PC-3 (cell line): ENCODE results near the gene TMEM45B. TPM values are rescaled to one million over a fixed set of nuclear protein-coding genes. Genes with fewer than 3 reads are reported as not detected.

Experiments used
- ATAC-seq: fragments of 200-7000 bp; cut with Tn5 transposase; 2 replicates; pipeline ENCODE4 v1.9.1; 2020; ENCODE audit warnings: mild to moderate bottlenecking, moderate library complexity
- BruUV-seq: library from RNA; stranded (reverse); fragments of 400-500 nt; replicated peaks from 2 replicates; lab custom pipeline; 2021; lab: Mats Ljungman, UMichigan
- CTCF ChIA-PET: fragments of 300-600 bp; sonication (Branson Sonifier 250); formaldehyde crosslinking; loops from one replicate; lab custom pipeline; 2022; ENCODE audit warnings: antibody characterized with exemption; lab: Charles Lee
- POLR2A ChIA-PET: fragments of 300-600 bp; sonication (Branson Sonifier 250); formaldehyde crosslinking; loops from one replicate; lab custom pipeline; 2022; ENCODE audit warnings: antibody characterized with exemption; ENCODE audit not compliant: unreplicated experiment; lab: Charles Lee
- DNase-seq: peaks from one replicate; pipeline ENCODE4 v3.0.0-alpha.2; 2015
- H2AFZ ChIP-seq: fragments of 300-600 bp; sonication (generic); 2 replicates; pipeline ENCODE4 v1.6.0; 2016; ENCODE audit warnings: antibody characterized with exemption, low read length
- H3F3A ChIP-seq: fragments of 300-600 bp; sonication (generic); one replicate; pipeline ENCODE4 v1.6.0; 2017; ENCODE audit warnings: antibody characterized with exemption, low read length, control low read depth, mild to moderate bottlenecking; ENCODE audit not compliant: unreplicated experiment
- H3K27ac ChIP-seq: fragments of 300-600 bp; sonication (generic); 2 replicates; pipeline ENCODE4 v1.5.1; 2016; ENCODE audit warnings: mild to moderate bottlenecking, low read length
- H3K27me3 ChIP-seq: fragments of 300-600 bp; sonication (generic); 2 replicates; pipeline ENCODE4 v1.6.1; 2016; ENCODE audit warnings: low read length, mixed read lengths
- H3K36me3 ChIP-seq: fragments of 300-600 bp; sonication (generic); 2 replicates; pipeline ENCODE4 v1.6.1; 2016; ENCODE audit warnings: low read depth, mixed run types, low read length, mixed read lengths
- H3K4me1 ChIP-seq: fragments of 300-600 bp; sonication (generic); 2 replicates; pipeline ENCODE4 v1.5.1; 2016; ENCODE audit warnings: low read length; ENCODE audit not compliant: insufficient read depth
- H3K4me2 ChIP-seq: fragments of 300-600 bp; sonication (generic); 2 replicates; pipeline ENCODE4 v1.6.0; 2016; ENCODE audit warnings: low read length
- H3K4me3 ChIP-seq: fragments of 300-600 bp; sonication (generic); 2 replicates; pipeline ENCODE4 v1.5.1; 2016; ENCODE audit warnings: mild to moderate bottlenecking, low read length, mixed read lengths
- H3K79me2 ChIP-seq: fragments of 300-600 bp; sonication (generic); 2 replicates; pipeline ENCODE4 v1.6.1; 2017; ENCODE audit warnings: low read length, mixed read lengths
- H3K9ac ChIP-seq: fragments of 300-600 bp; sonication (generic); 2 replicates; pipeline ENCODE4 v1.6.0; 2016; ENCODE audit warnings: mild to moderate bottlenecking, low read length
- H3K9me2 ChIP-seq: fragments of 300-600 bp; sonication (generic); replicated peaks from 2 replicates; pipeline ENCODE4 v1.6.1; 2016; ENCODE audit warnings: mixed run types, low read length, mixed read lengths
- H3K9me3 ChIP-seq: fragments of 300-600 bp; sonication (generic); 2 replicates; pipeline ENCODE4 v1.6.1; 2016; ENCODE audit warnings: low read length, mixed read lengths
- H4K20me1 ChIP-seq: fragments of 300-600 bp; sonication (generic); 2 replicates; pipeline ENCODE4 v1.6.1; 2016; ENCODE audit warnings: low read length, mixed read lengths
- EZH2 ChIP-seq: fragments of 300-600 bp; sonication (generic); IDR thresholded peaks from one replicate; pipeline ENCODE4 v1.6.1; 2017; ENCODE audit warnings: antibody characterized with exemption, mild to moderate bottlenecking, low read length; ENCODE audit not compliant: unreplicated experiment
- EZH2phosphoT487 ChIP-seq: fragments of 300-600 bp; sonication (generic); IDR thresholded peaks from 2 replicates; pipeline ENCODE4 v1.6.1; 2018; ENCODE audit warnings: mild to moderate bottlenecking, antibody characterized with exemption, low read length, borderline replicate concordance
- intact Hi-C: fragments of 100-400 bp; cut with micrococcal nuclease; formaldehyde crosslinking; loops from 2 replicates; pipeline ENCODE4 v1.9.0; 2023
- total RNA-seq: library from RNA; depleted of rRNA; stranded (reverse); fragments of >200 nt; gene quantifications from 2 replicates; pipeline ENCODE4 v1.2.3, GENCODE V29; 2014
- TF ChIP-seq, protein P1 (sequence below): fragments of 300-600 bp; sonication (generic); conservative IDR thresholded peaks from 2 replicates; pipeline ENCODE4 v1.5.1; 2017; ENCODE audit warnings: antibody characterized with exemption, low read depth, mild to moderate bottlenecking, low read length

The TMEM45B gene
- total RNA-seq, 1 experiment from 2014 or later, result 30.4 TPM

DNA sequence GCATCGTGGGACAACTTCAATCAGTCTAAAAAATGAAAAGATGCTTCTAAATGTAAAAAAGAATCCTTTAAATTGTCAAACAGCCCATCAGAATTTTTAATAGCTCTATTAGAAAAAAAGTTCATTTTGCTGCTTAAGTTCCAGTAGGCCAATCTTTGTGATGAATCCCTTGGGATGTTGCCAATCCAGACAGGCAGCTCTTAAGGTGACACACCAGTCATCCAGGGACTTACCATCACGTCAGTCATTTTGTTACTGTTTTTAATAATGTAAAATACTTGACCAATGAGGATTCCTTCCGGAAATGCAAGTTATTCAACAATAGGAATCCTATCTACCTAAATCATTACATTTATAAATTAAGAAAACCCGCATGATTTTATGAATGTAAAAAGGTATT, 47.8 kb upstream of the TMEM45B start:
- intact Hi-C loops, result no loop called here
- Histone ChIP-seq H3K79me2 (no peaks in the 10 kb centered on the region), H3K9me2 (no peaks in the 10 kb centered on the region), H3F3A (no peaks in the 10 kb centered on the region), H4K20me1 (no peaks in the 10 kb centered on the region), H3K9me3 (no peaks in the 10 kb centered on the region), H3K36me3 (no peaks in the 10 kb centered on the region), H3K27ac (no peak overlapping the region), H2AFZ (peak overlapping the region; percentile 45; the same call in 1 of the 2 replicates), H3K4me1 (peaks cover 30% of the 10 kb centered on the region), H3K27me3 (no peaks in the 10 kb centered on the region), H3K4me3 (no peak overlapping the region), H3K9ac (no peak overlapping the region), H3K4me2 (no peak overlapping the region)
- POLR2A ChIA-PET, result no interaction called here
- peak; percentile 29; the same call in 1 of the 2 replicates for ATAC-seq
- TF ChIP-seq EZH2 (no peak), EZH2phosphoT487 (no peak)
- TF ChIP-seq, protein P1, sequence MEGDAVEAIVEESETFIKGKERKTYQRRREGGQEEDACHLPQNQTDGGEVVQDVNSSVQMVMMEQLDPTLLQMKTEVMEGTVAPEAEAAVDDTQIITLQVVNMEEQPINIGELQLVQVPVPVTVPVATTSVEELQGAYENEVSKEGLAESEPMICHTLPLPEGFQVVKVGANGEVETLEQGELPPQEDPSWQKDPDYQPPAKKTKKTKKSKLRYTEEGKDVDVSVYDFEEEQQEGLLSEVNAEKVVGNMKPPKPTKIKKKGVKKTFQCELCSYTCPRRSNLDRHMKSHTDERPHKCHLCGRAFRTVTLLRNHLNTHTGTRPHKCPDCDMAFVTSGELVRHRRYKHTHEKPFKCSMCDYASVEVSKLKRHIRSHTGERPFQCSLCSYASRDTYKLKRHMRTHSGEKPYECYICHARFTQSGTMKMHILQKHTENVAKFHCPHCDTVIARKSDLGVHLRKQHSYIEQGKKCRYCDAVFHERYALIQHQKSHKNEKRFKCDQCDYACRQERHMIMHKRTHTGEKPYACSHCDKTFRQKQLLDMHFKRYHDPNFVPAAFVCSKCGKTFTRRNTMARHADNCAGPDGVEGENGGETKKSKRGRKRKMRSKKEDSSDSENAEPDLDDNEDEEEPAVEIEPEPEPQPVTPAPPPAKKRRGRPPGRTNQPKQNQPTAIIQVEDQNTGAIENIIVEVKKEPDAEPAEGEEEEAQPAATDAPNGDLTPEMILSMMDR, result no peak
- BruUV-seq, result no TSS peak
- DNase-seq, result peak; percentile 62
- CTCF ChIA-PET, result interaction anchor here (0.7 kb wide), 1 partner anchor 144 kb away, joined by 3 read pairs; no protein-coding TSS in a partner anchor

DNA sequence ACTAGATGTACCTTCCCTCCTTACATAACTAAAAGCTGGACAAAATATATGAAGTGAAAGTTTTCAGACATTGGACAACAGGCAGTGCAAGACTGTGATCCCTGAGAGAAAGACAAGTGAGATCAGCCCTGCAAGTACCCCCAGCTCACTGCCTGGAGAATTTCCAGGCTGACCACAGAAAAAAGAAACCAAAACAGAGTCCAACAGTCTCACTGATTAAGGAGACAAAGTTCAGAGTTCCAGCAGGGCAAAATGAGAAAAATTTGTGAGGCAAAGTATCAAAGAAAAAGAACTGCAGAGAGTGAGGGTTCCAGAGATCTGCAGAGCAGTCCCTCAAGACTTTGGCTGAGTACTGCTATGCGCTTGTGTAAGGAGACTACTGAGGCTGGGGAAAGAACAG, 47.3 kb upstream of the TMEM45B start:
- intact Hi-C loops, result no loop called here
- Histone ChIP-seq H3K9me3 (no peaks in the 10 kb centered on the region), H3K9me2 (no peaks in the 10 kb centered on the region), H3K4me3 (no peak overlapping the region), H3K27me3 (no peaks in the 10 kb centered on the region), H3K4me2 (no peak overlapping the region), H3K79me2 (no peaks in the 10 kb centered on the region), H2AFZ (peak overlapping the region; percentile 45; the same call in 1 of the 2 replicates), H3K36me3 (no peaks in the 10 kb centered on the region), H3K4me1 (peaks cover 26% of the 10 kb centered on the region), H3K9ac (no peak overlapping the region), H4K20me1 (no peaks in the 10 kb centered on the region), H3K27ac (no peak overlapping the region), H3F3A (no peaks in the 10 kb centered on the region)
- DNase-seq (no peak), ATAC-seq (no peak)
- POLR2A ChIA-PET, result no interaction called here
- CTCF ChIA-PET, result interaction anchor here (0.7 kb wide), 1 partner anchor 143 kb away, joined by 3 read pairs; no protein-coding TSS in a partner anchor
- no TSS peak for BruUV-seq
- TF ChIP-seq EZH2phosphoT487, result no peak
- TF ChIP-seq, protein P1, result no peak

GRCh38 chr11:129769059-129769458, 46.6 kb upstream of the TMEM45B start:
- ChIA-PET POLR2A (no interaction called here), CTCF (no interaction called here)
- H4K20me1 ChIP-seq, result no peaks in the 10 kb centered on the region

More at GRCh38 chr11:129769059-129769458, 46.6 kb upstream of the TMEM45B start:
- Histone ChIP-seq H2AFZ (no peak overlapping the region), H3K79me2 (no peaks in the 10 kb centered on the region), H3F3A (no peaks in the 10 kb centered on the region), H3K9ac (no peak overlapping the region), H3K36me3 (no peaks in the 10 kb centered on the region), H3K27ac (no peak overlapping the region), H3K4me2 (no peak overlapping the region), H3K9me2 (no peaks in the 10 kb centered on the region), H3K27me3 (no peaks in the 10 kb centered on the region), H3K4me1 (peaks cover 19% of the 10 kb centered on the region), H3K9me3 (no peaks in the 10 kb centered on the region), H3K4me3 (no peak overlapping the region)
- DNase-seq, result no peak
- no peak for ATAC-seq
- intact Hi-C loops, result no loop called here
- BruUV-seq, result no TSS peak
- TF ChIP-seq EZH2phosphoT487, result no peak
- TF ChIP-seq, protein P1, result no peak
- TF ChIP-seq EZH2, result no peak
